HG03175 (cell line): ENCODE results near the gene HOXA6.

Experiments used
- ATAC-seq: cut with Tn5 transposase; IDR thresholded peaks from one replicate; pipeline ENCODE4 v1.9.1; 2021; ENCODE audit warnings: mild to moderate bottlenecking, moderate library complexity; ENCODE audit not compliant: unreplicated experiment

The HOXA6 gene

DNA sequence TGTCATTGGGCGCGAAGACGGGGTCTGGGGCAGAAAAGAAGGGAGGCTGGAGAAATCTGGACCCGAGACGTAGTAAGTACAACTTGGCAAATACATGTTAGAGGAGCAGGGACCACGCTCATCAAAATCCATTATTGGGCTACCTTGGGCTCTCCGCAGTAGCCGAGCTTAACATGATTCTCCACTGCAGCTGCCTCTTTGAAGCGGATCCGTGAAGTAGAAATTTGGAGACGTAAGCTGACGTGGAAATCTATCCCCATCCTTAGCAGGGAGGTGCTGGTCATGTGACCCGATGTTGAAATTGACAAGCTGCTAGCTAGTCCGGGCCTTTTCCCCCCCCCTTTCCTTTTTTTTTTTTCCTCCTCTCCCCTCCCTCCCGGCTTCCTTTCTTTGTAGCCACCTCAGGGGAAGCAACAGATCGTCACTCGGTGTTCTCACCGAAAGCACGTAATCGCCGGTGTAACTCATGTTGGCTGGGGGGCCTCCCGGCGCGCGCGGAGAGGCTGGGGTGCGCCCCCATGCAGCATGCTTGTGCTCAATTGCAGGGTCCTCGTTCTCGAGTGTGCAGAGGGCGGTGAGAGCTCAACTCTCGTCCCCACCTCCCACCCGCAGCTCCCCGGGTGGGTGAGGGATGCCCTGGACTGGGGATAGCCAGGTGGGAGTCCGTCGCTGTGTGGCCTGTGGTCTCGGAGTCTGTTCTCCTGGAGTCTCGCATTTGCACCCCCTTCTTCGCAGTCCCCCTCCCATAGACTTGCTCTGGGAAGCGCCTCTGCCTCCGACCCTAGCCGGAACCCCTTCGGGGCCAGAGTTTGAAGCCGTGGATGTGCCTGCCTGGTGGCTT, 37.7 kb upstream of the HOXA6 start, which contains the start of gene HOXA11:
TSS of gene HOXA11 (minus strand) at position 220 of the 841 bp plus-strand sequence. CDS start at position 132, 88 bp downstream.
- ATAC-seq = no peak

DNA sequence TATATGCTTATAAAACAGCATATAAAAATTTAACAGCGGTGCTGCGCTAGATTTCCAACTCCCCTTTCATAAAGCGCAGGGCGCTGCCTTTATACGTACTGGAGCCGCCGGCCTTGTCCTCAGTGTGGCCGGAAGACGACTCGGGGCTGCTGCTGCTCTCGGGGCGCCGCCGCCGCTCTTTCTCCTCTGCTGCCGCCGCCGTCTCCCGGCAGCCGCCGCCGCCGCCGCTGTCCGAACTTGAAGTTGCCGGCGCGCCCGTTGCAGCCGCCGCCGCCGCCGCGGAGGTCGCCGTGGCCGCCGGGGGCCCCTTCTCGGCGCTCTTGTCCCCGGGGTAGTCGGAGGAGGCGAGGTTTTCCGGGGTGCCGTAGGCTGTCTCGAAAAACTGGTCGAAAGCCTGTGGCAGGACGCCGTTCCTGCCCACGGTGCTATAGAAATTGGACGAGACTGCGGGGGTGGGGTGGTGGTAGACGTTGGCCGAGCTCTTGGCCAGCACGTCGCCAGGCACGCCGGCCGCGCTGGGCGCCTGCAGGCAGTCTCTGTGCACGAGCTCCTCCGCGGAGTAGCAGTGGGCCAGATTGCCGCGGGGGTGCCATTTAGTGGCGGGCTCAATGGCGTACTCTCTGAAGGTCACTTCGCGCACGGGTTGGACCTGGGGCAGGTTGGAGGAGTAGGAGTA, 36.9 kb upstream of the HOXA6 start:
- ATAC-seq = no peak

GRCh38 chr7:27183682-27184336, 36.2 kb upstream of the HOXA6 start:
- ATAC-seq = no peak

DNA sequence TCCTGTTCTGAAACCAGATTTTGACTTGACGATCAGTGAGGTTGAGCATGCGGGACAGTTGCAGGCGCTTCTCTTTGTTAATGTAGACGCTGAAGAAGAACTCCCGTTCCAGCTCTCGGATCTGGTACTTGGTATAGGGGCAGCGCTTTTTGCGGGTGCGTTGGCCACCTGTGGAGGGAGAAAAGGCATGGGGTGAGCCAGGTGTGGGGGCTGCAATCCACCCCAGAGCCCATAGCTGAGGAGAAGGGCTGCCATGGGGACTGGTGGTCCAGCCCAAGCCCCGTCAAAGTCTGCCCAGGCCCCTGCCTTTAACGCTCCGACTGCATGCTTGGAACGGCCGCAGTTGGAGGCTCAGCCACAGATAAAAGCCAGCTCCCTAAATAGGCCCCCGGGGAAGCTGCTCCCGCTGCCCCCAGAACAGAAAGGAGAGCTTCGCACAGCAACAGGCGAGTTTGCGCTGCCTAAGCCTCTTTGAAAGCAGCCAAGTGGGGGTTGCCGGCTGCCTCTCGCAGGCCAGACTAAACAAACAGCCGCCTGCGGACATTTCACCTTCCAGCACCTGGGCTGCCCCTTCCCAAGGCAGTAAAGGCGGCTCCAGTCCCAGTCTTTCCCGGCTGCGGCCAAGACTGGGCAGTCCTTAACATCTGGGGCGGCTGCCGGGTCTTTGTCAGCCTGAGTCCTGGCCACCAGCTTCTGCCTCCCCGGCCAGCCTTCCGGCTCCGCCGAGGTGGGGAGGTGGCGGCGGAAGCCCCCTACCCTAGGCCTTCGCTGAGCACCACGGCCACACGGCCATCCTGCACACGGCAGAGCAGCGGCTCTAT, 35.5 kb upstream of the HOXA6 start:
- no peak for ATAC-seq

DNA sequence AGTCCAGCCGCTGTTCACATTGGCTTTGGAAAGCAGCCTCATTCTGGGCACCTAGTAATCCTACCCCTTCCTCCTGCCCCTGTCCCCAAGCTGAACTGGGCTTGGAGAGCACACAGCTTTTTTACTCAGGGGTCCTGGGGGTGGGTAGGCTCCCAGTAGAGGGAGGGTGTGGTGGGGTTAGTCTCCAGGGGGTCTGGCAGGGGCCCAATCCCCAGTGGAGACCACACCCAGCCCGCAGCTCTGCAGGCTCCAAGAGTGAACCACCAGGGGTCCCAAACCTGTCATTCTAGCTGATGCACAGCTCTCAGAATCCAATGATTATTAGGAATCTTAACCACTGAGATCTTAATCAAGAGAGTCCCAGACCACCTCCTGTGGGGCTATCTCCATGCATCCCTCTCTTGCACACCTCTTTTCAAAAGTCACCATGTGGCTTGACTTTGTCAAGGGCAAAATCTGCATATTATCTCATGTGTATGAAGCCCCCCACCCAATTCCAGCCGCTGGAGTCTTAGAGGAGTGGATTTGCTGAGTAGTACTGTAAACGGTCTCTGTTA, 34.8 kb upstream of the HOXA6 start:
- no peak for ATAC-seq

GRCh38 chr7:27181795-27182275, 34.3 kb upstream of the HOXA6 start:
- no peak for ATAC-seq

DNA sequence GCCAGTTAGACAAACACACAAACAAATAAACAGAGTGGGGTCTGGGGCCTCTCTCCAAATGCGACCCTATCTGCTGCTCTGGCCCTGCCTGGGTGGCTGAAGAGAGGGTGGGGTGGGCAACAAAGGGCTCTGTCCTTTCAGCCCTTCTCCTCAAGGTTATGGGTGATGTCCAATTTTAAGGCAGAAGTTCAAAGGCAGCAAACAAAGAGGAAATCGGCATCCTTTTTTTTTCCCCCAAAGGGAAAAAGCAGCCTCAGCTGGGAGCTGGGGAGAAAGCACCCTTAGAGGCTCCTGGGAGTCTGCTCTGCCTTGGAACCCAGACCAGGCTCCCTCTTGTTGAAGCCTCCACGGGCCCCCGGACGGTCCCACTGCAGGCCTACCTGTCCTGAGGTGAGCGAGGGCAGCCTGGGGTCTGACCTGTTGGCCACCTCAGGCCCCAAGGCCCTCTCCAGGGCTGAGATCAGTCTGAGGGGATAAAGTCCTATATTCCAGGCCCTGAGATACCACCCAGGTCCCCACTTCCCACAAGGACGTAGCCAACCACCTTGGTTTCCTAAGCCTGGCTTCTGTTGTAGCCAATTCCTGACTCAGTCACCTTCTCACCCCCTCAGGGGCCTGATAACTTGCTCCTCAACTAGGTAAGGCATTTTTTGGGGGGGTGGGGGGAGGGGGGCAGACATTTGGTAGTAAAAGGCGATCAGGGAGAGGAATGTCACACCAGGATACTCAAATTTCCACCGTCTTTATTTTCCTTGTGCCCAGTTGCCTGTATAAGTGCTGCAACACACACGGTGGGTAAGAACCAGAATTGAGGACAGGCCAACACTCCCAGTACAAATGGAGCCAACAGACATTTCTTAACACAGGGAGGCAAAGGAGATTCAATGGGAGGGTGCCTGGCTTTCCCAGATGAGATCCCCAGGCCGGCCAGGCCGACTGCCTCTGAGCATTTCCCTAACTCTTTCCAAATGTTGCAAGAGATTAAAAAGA, 33.2 kb upstream of the HOXA6 start:
- no peak for ATAC-seq

DNA sequence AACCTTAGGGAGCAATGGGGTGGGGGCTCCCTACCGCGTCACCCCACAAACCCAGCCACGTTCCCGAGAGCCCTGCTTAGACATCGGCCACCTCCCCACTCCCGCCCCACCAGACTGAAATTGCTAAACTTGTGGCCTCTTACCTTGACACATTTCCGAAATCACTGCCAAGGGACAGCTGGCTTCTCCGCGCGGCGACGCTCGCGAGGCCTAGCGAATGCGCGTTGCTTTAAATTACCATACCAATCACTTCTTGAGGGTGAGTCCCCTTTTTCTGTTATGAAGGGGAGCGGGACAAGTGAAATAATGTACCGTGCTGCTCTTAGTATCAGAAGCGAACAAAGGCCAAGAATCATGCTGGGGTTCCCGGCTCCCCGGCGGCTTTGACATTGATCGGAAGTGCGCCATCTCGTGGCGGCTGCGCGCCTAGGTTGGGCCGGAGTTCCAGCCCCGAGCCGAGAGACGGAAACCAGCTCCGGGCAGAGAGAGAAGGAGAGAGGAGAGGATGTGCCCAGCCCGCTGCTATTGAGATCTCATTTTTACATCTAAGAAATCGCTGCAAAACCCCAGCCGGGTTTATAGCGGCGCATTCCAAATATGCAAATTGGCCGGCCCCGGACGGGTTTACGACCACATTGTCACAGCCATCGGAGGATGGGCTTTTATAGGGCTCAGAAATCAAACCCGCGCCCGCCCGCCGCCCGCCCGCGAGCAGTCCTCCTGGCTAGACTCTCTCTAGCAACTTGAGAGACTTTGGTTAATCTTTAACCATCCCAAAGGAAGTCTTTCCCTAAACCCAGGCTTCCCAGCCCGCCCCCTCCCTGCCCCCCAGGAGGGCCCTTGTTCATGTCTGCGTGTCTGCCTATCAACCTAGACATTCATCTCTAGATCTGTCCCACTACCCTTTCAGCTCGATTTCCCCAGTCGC, 32.2 kb upstream of the HOXA6 start:
- ATAC-seq = no peak

DNA sequence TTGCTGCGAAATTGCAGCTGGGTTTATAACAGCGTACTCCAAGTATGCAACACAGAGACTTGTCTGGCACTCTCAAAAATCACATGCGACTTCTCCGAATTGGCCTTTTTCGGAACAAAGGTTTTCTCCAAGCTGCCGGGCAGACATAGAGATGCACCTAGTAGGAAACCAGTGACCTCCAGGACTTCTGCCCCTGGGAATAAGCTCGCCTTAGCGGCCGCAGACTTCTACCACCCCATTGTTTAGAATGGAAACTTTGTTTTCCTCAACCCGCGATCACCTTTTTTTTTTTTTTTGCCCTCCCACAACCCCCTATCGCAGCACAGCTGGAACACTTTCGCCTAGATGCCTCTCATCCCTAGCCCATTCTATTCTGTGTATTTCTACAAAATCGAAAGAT, 31.5 kb upstream of the HOXA6 start:
- ATAC-seq = no peak

DNA sequence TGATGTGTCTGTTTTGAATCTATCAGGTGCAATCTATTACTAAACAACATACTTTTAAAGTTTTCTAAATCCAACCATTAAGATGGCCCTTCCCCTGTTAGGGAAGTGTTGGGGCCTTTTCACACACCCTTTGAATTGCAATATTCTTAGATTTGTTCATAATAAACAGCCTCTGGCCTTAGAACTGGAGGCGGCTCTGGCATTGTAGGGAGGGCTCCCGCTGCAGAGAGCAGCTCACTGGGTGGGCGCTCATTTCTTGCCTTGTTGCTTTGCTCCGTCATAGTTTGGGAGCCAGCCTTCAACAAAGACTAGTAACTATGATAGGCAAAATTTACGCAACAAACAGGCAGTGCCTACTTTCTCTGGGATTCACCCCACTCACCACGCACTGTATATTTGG, 30.8 kb upstream of the HOXA6 start:
- no peak for ATAC-seq

DNA sequence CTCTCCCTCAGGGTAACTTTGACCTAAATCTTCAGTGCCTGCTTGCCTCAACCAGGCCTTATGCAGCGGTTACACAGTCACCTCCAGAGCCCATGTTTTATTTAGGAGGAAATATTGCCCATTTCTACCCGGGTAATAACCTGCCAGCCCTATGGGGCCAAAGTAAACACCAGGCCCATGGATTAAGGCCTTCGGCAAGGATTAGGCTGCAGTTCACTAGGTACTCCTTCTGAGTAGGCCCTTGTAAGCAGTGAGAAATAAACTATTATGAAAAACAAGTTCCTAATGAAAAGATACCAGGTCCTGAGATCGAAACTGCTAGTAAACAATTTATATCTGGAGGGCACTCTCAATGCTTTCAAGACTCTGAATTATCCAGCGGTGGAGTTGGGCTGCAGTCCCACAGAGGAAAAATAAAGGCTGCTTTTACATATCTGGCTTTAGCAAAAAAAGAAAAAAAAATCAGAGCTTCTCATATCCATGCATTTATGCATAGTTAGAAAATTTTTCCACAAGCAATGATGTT, 30.3 kb upstream of the HOXA6 start:
- ATAC-seq = no peak

DNA sequence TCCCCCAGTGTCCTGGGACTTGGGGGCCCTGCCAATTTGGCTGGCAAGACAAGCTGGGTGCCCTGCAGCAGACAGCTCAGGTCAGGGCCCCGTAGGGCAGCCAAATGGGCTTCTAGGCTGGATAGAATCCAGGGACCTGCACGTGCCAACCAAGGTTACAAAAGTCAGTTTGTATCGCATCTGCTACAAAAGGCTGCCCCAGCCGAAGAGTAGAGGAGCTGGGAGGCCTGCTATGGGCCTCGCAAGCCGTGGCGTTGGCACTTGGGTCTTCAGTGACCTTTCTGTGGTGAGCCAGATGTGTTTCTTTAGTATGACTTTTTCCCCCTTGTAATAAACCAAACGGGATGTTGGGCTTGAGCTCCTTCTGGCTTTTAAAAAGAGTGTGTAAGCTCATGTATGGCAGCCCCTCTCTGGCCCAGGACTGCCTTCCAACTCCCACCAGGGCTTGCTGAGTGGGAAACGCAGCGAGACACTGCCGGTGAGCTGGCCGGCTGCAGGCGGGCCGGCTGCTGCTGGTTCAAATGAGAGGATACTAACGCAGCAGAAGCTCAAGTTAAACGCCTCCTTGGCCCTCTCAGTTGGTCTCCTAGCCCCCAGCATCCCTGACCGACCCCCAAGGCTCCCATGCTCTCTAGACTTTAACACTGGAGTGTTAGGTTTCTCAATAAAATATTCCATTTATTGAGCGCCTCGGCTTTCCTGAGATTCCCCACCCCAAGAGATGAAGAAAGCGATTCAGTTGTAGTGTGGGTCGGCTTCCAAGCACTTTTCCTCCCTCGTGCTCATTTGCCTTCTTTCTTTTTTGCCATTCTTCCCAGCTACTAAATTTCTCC, 29.6 kb upstream of the HOXA6 start:
- no peak for ATAC-seq

GRCh38 chr7:27176524-27176845, 28.9 kb upstream of the HOXA6 start:
- ATAC-seq = no peak

GRCh38 chr7:27175626-27176523, 28.3 kb upstream of the HOXA6 start:
- ATAC-seq = no peak

DNA sequence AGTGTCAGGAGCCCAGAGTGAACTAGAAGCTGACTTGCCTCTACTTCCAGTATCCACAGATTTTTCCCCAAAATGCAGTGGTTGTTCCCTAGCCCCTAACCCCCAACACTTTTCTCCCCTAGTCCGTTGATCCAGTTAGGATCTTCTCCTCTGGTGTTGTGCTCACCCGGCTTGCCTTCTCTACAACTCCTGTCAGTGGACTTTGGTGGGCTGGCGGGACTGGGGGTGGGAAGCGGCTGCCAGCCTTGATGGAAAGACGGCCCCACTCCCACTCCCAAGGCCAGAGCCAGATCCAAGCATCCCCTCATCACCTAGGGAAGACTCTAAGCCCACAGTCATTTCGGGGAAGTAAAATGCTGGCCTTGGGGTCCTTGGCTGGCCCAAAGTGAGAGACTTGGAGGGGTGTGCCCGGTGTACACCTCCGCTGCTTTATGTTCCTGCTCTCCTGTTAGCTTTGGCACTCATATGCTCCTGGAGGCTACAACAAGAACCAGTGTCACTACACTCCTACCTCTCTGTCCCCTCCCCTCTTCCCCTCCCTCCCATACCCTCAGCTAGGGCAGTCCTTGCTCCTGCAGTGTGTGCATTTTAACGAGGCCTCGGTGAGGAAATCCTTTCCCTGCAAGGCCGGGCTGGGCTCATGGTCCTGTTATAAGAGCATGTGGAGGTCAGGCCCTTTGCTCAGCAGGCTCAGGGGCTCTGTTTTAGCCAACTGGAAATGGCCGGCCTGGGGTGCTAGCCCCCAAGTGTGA, 27.5 kb upstream of the HOXA6 start:
- ATAC-seq = no peak
